HuH-7 (cell line): ENCODE measurements around the gene PCID2.

Experiments
- DNase-seq: peaks from one replicate; pipeline ENCODE4 v3.0.0; 2011; ENCODE audit warnings: low spot score

PCID2 gene

DNA sequence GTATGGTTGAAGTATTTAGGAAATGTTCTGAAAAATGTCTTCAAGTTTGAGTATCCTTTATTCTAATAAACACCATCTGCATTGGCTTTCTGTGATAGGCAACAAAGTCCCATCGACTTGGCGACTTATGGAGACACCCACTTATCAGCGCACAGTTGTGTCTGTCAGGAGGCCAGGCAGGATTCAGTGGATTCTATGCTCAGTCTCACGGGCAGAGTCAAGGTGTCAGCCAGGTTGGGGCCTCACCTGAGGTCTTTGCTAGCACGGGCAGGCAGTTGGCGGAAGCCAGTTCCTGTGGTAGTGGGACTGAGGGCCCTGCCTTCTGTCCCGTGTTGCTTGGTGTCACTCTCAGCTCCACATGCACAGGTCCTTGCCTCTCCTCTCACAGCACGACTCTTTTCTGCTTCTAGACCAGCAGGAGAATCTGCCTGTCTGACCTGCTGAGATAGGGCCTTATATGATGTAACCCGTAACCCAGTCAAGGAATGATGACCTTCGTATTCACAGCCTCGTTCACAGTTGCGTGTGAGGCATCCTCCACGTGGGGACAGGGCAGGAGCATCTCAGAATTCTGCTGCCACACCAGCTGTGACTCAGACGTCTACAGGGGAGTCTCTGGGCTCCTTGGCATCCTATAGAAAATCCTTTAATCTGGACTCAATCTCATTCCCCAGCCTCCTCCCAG is 10.9 kb upstream of the PCID2 start:
- DNase-seq, result no peak

DNA sequence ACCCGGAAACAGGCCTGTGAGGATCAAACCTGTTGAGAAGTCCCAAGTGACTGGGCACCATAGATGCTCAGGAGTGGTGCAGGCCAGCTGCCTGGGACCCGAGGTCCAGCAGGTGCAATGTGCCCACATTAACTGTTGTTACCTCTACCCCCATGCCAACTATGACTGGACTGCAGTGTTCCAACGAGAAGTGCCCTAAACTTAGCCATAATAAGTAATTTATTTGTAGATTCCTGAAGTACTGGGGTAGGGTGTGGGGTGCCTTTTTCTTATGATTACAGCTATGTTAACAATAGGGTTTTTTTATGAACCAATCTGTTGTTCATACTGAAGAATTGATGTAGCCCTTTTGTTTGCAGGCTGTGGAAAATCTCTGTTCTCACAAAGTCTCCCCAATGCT is 10.1 kb upstream of the PCID2 start:
- DNase-seq, result no peak

DNA sequence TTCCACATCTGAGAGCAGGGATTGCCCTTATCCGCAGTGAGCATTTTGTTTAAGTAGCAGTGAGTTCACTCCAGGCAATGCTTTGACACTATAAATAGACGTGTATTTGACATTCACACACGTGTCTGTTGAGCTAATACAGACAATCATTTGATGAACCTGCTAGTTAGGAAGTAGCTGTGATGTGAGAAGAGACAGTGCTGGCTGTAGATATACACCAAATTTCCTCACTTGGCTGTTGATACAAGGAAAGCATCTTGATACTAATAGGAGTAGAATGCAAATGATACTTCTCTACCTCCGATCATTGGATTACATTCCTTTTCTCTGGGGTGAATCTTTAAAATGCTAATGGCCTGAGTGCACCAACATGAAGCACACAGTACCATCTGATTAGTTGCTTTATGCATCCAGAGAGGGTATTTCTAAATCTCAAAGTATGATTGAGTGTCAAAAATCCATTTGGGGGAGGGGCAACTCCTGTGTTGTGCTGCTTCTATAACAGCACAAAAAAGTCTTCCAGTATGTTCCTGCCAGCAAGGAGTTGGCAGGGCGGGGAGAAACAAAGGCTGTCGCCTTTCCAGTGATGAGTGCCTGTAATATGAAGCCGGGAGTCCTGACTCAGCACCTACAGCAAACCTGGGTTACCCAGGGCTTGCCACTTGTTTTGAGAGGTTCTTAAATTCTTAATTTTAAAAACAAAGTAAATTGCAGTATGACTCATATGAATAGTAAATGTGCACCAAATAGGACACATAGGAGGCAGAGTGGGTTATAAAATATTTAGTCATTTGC is 8.0 kb upstream of the PCID2 start:
- DNase-seq, result peak; percentile 47

DNA sequence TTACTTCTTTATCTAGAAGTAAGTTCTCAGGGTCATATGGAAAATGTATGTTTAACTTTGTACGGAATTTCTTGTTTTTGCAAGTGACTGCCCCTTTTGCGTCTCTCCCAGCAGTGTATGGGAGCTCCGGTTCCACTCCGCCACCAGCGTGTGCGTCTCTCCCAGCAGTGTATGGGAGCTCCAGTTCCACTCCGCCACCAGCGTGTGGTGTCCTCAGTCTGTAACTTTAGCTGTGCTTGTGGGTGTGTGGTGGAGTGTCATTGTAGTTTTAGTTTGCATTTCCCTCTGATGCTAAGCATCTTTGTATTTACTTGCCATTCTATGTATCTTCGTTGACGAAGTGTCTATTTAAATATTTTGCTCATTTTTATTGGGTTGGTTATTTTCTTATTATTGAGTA is 3.3 kb upstream of the PCID2 start:
- DNase-seq, result no peak

DNA sequence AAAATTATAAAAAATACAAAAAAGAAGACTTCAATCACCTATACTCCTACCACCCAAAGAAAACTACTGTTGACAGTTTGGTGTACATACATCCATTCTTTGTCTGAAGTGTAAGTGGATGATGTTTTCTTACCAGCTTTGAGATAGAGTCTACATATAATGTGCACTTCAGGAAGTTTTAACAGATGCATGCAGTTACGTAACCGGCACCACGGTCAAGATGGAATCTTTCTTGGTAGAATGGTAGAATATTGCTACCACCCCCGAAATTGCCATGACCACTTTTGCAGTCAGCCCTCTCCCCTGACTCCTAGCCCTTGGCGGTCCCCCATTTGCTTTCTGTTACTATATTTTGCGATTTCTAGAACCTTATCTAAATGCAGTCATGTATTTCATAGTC is 2.4 kb upstream of the PCID2 start:
- DNase-seq, result no peak

DNA sequence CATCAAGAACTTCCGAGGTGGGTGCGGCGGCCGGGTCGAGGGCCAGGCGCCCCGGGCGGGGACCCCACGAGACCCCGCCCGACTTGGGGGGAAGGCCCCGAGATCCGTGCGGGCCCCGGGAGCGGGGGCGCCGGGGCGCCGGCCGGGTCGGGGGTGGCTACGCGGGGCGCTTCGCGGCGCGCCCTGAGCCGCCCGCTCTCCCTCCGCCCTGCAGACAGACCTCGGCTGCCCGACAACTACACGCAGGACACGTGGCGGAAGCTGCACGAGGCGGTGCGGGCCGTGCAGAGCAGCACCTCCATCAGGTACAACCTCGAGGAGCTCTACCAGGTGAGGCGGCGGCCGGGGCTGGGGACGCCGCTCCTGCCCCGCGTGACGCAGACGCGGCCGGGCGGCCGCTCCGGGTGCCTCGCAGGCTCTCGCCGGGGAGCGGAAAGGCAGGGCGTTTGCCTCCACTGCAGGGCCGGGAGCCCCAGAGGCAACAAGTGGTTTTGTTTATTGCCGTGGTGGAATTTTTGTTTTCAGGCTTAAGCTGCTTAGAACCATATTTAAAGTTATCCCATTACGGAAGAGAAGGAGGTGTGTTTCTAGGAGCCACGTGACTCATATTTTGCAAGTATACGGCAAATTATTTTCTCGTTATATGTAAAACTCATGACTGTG is 1.4 kb upstream of the PCID2 start:
- peak; percentile 51 for DNase-seq

DNA sequence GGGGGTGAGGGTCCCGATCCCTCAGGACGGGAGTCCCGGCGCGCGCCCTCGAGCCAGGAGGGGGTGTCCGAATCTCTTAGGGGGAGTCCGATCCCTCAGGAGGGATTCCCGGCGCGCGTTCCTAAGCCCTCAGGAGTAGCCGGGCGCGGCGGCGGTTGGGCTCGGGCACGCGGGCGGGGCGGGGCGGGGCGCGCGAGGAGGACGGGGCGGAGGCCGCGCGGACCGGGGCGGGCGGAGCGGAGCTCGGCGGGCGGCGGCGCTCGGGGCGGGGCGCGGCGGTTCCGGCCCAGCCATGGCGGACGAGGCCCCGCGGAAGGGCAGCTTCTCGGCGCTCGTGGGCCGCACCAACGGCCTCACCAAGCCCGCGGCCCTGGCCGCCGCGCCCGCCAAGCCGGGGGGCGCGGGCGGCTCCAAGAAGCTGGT is 878 bp upstream of the PCID2 start, which contains the start of gene CUL4A:
TSS of gene CUL4A (plus strand) at position 278 of the 423 bp plus-strand sequence. CDS start at position 293, 15 bp downstream.
- peak; percentile 75 for DNase-seq

DNA sequence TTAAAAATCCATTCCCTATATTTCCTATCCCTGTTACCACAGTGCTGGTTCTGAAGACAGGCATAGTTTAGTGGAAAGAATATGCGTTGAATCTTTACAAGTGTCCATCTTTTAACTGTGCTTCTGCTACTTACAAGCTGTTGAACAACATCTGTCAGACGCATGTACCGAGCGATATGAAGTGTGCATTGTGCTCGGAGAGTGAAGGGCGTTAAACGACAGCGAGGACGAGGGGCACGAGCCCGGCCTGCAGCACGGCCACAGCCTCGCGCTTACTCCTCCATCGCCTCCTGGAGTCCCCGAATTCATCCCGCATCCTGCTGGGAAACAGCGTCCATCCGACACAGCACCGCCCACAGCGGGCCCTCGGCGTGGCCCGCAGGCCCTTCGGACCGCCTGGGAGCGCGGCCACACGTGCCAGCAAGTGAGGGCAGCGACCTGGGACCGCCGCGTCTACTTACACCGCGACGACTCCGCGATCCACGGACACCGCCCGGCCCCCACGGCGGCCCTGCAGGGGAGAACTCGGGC is 514 bp downstream of the PCID2 start:
- DNase-seq, result no peak

DNA sequence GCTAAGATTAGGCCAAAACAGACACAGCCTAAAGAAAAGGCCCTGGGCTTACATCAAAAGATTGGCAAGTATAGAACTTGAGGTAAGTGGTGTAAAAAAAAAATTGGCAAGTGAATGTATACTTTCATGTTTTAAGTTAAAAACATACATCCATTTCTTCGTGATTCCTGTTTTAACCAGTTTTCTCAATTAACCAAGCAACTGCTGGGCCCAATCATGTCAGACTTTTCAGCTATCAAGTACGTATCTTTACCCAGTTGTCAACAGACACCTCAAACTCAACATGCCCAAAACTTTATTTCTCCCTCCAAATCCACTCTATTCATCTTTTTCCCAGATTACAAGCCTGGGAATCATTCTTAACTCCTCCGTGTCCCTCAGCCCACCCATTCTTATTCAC is 1.0 kb downstream of the PCID2 start:
- DNase-seq, result no peak

DNA sequence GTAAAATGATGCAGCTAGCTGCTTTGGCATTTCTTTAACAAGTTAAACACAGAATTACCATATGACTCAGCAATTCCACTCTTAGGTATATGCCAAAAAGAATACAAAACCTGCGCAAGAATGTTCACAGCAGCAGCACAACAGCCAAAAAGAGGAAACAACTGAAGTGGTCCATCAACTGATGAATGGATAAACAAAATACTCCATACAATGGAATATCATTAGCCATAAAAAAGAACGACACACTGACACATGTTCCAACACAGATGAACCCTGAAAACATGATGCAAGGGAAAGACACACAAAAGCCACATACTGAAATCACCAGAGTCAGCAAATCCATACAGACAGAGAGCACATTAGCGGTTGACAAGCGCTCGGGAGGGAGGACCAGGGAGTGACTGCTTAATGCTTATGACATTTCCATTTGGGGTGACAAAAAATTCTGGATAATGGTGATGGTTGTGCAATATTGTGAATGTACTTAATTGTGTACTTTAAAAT is 3.0 kb downstream of the PCID2 start:
- no peak for DNase-seq

DNA sequence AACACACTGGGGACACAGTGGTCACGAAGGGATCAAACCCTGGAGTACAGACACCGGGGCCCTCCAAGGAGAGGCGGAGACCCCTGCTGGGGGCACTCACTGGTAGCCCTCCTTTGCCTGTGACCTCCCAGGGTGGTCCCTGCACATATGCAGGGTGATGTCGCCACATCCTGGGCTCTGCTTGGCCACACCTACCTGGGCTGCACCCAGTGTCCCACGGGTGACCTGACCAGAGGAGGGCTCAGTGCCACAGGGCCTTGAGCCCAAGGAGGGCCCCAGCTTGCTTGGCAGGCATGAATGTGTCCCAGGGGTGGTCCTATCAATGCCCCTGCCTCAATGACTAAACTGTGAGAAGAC is 4.1 kb downstream of the PCID2 start:
- DNase-seq, result no peak

DNA sequence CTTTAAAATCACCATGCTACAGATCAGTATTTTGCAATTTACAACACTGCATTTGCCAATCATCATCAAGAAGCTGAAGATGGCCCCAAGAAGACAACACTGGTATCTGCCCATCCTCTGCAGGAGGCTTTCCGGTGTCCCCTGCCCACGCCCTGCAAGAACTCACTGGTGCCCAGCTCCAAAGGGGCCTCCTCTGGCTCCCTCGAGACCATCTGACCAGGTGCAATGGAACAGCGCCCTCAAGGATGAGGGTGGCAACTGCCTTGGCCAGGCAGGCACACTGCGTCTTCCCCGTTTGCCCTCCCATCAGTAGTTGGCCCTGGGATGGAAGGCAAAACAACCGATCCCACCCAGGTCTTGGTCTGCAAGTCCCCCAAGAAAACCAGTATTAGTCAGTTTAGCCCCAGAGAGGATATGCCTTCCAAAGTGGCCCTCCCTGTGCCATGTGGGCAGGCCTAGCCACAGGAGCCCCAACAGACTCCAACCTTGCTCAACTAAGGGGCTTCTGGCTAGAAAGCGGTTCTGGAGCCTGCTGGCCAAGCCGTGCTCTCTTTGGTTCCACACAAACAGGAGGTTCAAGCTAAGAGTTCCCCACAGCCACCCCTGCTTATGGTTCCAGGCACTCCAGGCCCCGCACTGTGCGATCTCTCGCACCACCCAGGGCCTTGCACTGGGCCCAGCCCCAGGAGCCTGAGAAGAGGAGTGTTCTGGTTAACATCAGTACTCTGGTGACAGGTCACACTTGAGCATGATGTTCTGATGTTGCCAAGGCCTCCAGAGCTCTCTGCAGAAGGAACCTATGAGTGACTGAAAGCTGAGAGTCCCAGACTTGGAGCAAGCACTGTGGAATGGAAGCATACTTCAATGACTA is 4.7 kb downstream of the PCID2 start:
- DNase-seq, result no peak

DNA sequence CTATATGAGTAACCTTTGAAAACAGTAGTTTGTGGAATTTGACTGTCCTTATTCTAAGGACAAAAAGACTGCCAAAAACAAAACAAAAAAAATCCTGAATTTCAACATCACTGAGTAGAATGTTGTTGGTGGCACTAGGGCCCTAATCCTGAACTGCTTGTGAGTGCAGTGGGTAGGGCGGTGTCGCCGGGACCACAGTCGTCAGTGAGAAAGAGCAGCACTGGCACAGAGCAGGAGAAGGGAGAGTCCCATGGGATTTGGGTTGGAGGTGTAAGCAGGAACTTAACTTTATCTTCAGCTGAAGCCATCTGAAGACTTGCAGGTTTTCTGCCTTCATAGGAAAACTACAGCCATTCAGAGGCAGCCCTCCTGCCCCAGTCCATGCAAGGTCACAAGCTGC is 5.6 kb downstream of the PCID2 start:
- DNase-seq, result no peak

DNA sequence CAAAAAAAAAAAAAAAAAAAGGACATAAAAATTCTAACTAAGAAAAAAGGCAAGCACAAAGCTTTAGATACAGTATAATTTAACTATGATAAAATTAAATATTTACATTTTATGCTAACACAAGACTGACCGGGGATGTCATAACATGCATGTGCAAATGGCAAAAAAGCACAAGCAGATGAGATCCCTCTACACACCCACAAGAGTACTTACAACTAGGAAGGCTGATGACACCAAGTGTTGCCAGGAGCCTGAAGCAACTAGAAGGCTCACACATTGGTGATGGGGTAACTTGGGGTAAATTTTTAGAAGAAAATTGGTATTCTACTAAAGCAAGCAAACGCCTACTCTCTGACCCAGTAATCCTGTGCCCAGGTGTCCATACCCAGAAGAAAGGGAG is 6.7 kb downstream of the PCID2 start:
- DNase-seq, result no peak

DNA sequence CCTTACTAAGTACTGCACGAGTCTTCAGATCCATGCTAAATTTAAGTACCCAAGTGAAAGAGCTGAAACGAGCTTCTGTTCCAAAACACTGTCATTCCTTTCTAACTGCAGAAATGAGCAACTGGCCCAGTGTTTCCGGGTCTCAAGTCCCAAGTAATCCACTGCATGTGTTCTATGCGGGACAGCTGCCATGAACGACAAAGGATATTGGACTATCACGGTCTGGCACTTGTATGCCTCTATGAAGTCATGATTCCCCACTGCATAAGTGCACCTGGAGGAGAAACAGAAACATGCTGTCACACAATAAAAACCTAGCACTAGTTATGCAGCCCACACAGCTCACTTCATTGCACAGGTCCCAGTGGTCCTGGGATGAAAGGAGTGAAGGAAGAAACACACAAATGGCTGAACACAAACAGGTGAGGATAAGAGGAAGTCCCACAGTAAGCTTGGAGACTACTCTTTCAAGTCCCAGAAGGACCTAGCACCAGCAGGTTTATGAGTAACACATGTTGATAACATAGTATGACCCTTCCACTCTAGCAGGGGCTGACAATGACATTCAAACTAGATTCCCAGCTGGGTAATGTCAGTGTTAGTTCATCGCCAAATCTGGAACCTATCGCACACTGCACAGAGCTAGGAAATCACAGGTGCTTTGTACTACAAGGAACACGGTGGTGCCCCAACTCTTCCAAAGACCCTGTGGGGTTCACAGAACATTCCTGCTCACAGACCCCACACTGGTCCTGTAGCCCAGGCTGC is 11.3 kb downstream of the PCID2 start:
- DNase-seq, result no peak

DNA sequence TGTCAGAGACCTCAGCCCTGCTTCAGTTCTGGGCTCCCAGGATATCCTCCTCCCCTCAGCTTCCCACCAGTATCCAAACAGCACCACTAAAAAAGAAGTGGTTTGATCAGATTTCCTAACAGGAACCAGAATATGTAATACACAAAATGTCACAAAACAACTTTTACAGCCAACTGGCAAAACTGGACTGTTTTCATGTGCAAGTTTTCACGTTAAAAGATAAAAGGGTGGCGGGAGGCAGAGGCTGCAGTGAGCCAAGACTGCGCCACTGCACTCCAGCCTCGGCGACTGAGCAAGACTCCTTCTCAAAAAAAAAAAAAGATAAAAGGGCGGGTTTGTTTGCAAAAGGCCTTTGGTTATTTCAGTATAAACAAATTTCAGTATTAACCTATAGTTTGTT is 13.1 kb downstream of the PCID2 start:
- no peak for DNase-seq

DNA sequence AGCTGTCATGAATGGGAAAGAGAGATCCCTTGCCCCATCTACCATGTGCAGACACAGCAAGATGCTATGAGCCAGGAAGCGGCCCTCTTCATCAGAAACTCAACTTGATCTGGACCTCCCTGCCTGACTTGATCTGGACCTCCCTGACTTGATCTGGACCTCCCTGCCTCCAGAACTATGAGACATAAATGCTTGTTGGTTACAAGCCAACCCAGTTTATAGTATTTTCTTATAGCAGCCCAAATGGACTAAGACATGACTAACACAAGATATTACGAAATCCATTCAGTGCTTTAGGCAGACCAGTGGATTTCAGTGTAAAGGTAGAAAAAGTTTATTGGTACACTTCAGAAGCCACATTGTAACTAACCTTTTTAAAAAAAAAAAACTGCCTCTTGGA is 15.6 kb downstream of the PCID2 start:
- no peak for DNase-seq

DNA sequence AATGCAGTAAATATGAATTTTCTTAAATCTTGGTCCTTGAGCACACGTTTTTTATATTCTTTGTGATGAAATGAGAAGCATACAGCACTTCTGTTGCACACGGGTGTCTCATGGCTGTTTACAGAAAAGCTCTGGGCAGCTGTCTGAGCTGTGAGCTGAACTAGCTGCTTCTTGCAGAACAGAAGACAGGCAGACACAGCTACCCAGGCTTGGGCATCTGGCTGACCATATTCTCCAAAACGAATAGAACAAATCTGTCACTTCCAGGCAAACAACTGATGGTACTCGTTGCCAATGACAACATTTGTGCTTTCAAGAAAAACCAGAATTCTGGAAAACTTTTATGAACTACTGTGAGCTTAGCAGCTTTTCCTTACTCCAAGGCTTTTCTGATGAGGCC is 16.2 kb downstream of the PCID2 start:
- no peak for DNase-seq

DNA sequence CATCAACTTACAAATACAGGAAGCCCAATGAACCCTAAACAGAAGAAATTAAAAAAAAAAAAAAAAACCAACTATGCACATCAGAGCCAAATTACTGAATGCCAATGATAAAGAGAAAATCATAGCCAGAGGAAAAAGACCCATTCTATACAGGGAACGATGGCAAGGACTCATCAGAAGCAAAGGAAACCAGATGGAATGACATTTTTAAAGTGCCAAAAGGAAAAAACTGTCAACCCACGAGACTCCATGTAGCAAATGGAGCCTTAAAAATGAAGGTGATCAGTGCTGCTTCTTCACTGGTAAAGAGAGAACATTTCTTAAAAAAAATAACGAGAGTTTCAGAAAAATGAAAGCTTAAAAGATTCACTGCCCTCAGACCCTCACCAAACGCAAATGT is 18.3 kb downstream of the PCID2 start:
- DNase-seq, result no peak

DNA sequence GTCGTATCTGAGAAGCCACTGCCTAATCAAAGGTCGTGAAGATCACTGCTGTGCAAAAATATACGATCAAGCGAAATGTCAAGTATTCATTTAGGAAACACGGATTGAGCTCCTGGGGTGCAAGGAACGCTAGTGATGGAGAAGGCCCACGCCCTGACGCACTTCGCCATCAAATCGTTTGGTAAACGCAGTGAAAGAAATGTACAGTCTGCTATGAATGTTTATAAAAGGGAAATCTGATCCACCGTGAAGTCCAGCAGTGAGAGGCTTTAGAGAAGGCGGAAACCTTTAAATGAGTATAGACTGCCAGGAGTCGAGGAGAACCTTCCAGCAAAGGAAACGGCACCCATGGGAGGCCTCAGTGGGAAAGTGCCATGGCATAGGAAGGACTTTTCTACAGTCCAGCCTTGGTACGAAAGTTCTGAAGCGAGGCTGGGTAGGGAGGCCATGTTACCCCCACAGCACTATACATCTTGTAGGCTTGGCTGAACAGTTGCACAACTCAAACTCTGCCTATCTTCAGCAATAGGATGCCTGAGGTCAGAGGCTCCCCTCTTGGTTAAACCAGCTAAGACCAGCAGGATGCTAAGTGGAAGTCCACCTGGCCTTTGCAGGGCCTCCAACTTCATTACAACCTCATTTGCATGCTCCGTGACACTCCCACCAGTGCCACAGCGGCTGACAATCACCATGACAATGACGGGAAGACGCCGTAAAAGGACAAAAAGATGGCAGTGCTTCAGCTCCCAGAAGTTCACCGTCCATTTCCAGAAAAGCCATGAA is 20.4 kb downstream of the PCID2 start:
- DNase-seq, result no peak
